Activated T-helper 1 cell treated with anti-CD3 and anti-CD28 coated beads, Interleukin-12 subunit alpha, Interleukin-12 subunit beta, Interleukin-2, Interleukin-4 antibody, amounts not matched to agents 30 ng/mL and 10 ng/mL and 1 ng/mL, durations not matched to agents 14 hours and 24 hours and 36 hours (primary cell): Measurements from ENCODE around the gene ABCB7. TPM values are rescaled to one million over a fixed set of nuclear protein-coding genes. Genes with fewer than 3 reads are reported as not detected.
A peak's percentile ranks its signal among the peaks of the same experiment; 100 is the strongest.
"Not testable (repeated sequence)": the region's sequence is repeated elsewhere in the genome, so short reads cannot be mapped to it uniquely, and the experiment has no call there.

ENCODE experiments used
- DNase-seq: peaks from one replicate; pipeline ENCODE4 v3.0.0; 2021; ENCODE audit warnings: low spot score
- H3K27ac Mint-ChIP-seq: one replicate; pipeline ENCODE4 v1.8.0; 2021; ENCODE audit warnings: mild to moderate bottlenecking, mixed read lengths
- H3K27me3 Mint-ChIP-seq: one replicate; pipeline ENCODE4 v1.8.0; 2022; ENCODE audit warnings: mild to moderate bottlenecking, moderate library complexity, mixed read lengths; ENCODE audit not compliant: insufficient read depth
- H3K36me3 Mint-ChIP-seq: one replicate; pipeline ENCODE4 v1.8.0; 2021; ENCODE audit warnings: low read depth, mixed read lengths
- H3K4me1 Mint-ChIP-seq: one replicate; pipeline ENCODE4 v1.8.0; 2021; ENCODE audit warnings: low read depth, mixed read lengths
- H3K4me3 Mint-ChIP-seq: one replicate; pipeline ENCODE4 v1.8.0; 2021; ENCODE audit warnings: mild to moderate bottlenecking, moderate library complexity, mixed read lengths
- H3K9me3 Mint-ChIP-seq: one replicate; pipeline ENCODE4 v1.8.0; 2021; ENCODE audit warnings: mixed read lengths
- intact Hi-C: fragments of 100-400 bp; cut with micrococcal nuclease; formaldehyde crosslinking; loops from one replicate; pipeline ENCODE4 v1.15.1; 2024
- total RNA-seq: library from RNA; stranded (reverse); gene quantifications from 2 replicates; pipeline ENCODE4 v1.2.3, GENCODE V29; 2022

ABCB7 gene
- total RNA-seq, 1 donor from 2014 or later, result 37.4 TPM

- intact Hi-C loops, result no loop called here
- H3K9me3 Mint-ChIP-seq, result peaks cover 3% of the 10 kb centered on the region
- H3K27me3 Mint-ChIP-seq, result no peaks in the 10 kb centered on the region
- no peak overlapping the region for H3K27ac Mint-ChIP-seq
- DNase-seq, result no peak
- H3K4me1 Mint-ChIP-seq, result peaks cover 22% of the 10 kb centered on the region
- no peak overlapping the region for H3K4me3 Mint-ChIP-seq
- H3K36me3 Mint-ChIP-seq, result peaks cover 11% of the 10 kb centered on the region
Observed at GRCh38 chrX:75132672-75133071, 23.4 kb downstream of the ABCB7 start.

- no peak overlapping the region for H3K27ac Mint-ChIP-seq
- H3K36me3 Mint-ChIP-seq, result peaks cover 9% of the 10 kb centered on the region
- intact Hi-C loops, result no loop called here
- no peaks in the 10 kb centered on the region for H3K9me3 Mint-ChIP-seq
- H3K4me3 Mint-ChIP-seq, result no peak overlapping the region
- no peak for DNase-seq
- peaks cover 22% of the 10 kb centered on the region for H3K4me1 Mint-ChIP-seq
- H3K27me3 Mint-ChIP-seq, result no peaks in the 10 kb centered on the region
Observed at GRCh38 chrX:75131973-75132627, 24.0 kb downstream of the ABCB7 start.

GRCh38 chrX:75129069-75129468 lies 27.0 kb downstream of the ABCB7 start:
- H3K27me3 Mint-ChIP-seq, H3K9me3 Mint-ChIP-seq, intact Hi-C loops, DNase-seq, H3K36me3 Mint-ChIP-seq, H3K4me3 Mint-ChIP-seq, H3K4me1 Mint-ChIP-seq, H3K27ac Mint-ChIP-seq: not testable (repeated sequence)

GRCh38 chrX:75118296-75118695 lies 37.8 kb downstream of the ABCB7 start:
- no peaks in the 10 kb centered on the region for H3K4me1 Mint-ChIP-seq
- intact Hi-C loops, result no loop called here

GRCh38 chrX:75115707-75116413 lies 40.2 kb downstream of the ABCB7 start:
- Mint-ChIP-seq H3K27ac (no peak overlapping the region), H3K36me3 (peaks cover 2% of the 10 kb centered on the region), H3K9me3 (no peaks in the 10 kb centered on the region), H3K4me1 (no peaks in the 10 kb centered on the region), H3K27me3 (no peaks in the 10 kb centered on the region), H3K4me3 (no peak overlapping the region)
- intact Hi-C loops, result no loop called here
- no peak for DNase-seq

More at GRCh38 chrX:75118296-75118695, 37.8 kb downstream of the ABCB7 start:
- H3K9me3 Mint-ChIP-seq, result peaks cover 5% of the 10 kb centered on the region
- no peak for DNase-seq
- H3K4me3 Mint-ChIP-seq, result no peak overlapping the region
- peaks cover 7% of the 10 kb centered on the region for H3K36me3 Mint-ChIP-seq
- H3K27me3 Mint-ChIP-seq, result no peaks in the 10 kb centered on the region
- H3K27ac Mint-ChIP-seq, result no peak overlapping the region

- Mint-ChIP-seq H3K27me3 (no peaks in the 10 kb centered on the region), H3K9me3 (no peaks in the 10 kb centered on the region), H3K4me3 (no peak overlapping the region), H3K36me3 (peaks cover 2% of the 10 kb centered on the region), H3K27ac (no peak overlapping the region), H3K4me1 (no peaks in the 10 kb centered on the region)
- no peak for DNase-seq
- intact Hi-C loops, result no loop called here
Observed at GRCh38 chrX:75114638-75115037, 41.4 kb downstream of the ABCB7 start.

GRCh38 chrX:75113664-75114063 lies 42.4 kb downstream of the ABCB7 start:
- H3K27me3 Mint-ChIP-seq, result no peaks in the 10 kb centered on the region
- no peak overlapping the region for H3K27ac Mint-ChIP-seq
- intact Hi-C loops, result no loop called here
- no peak overlapping the region for H3K4me3 Mint-ChIP-seq
- peaks cover 2% of the 10 kb centered on the region for H3K36me3 Mint-ChIP-seq
- no peaks in the 10 kb centered on the region for H3K4me1 Mint-ChIP-seq
- no peak for DNase-seq
- H3K9me3 Mint-ChIP-seq, result no peaks in the 10 kb centered on the region

GRCh38 chrX:75107863-75108509 lies 48.1 kb downstream of the ABCB7 start:
- no peaks in the 10 kb centered on the region for H3K4me1 Mint-ChIP-seq
- no peak for DNase-seq
- H3K36me3 Mint-ChIP-seq, result peaks cover 3% of the 10 kb centered on the region
- no peak overlapping the region for H3K27ac Mint-ChIP-seq
- no peak overlapping the region for H3K4me3 Mint-ChIP-seq
- intact Hi-C loops, result no loop called here
- H3K9me3 Mint-ChIP-seq, result no peaks in the 10 kb centered on the region
- no peaks in the 10 kb centered on the region for H3K27me3 Mint-ChIP-seq

- H3K36me3 Mint-ChIP-seq, result peaks cover 7% of the 10 kb centered on the region
- intact Hi-C loops, result no loop called here
- no peak overlapping the region for H3K27ac Mint-ChIP-seq
- no peak for DNase-seq
- H3K27me3 Mint-ChIP-seq, result no peaks in the 10 kb centered on the region
- no peaks in the 10 kb centered on the region for H3K4me1 Mint-ChIP-seq
- H3K4me3 Mint-ChIP-seq, result no peak overlapping the region
- no peaks in the 10 kb centered on the region for H3K9me3 Mint-ChIP-seq
Observed at GRCh38 chrX:75106772-75107171, 49.3 kb downstream of the ABCB7 start.

- Mint-ChIP-seq H3K36me3 (peaks cover 16% of the 10 kb centered on the region), H3K4me1 (peaks cover 19% of the 10 kb centered on the region), H3K27me3 (no peaks in the 10 kb centered on the region), H3K27ac (peak overlapping the region; percentile 53), H3K4me3 (no peak overlapping the region), H3K9me3 (no peaks in the 10 kb centered on the region)
- DNase-seq, result no peak
- intact Hi-C loops, result no loop called here
Observed at GRCh38 chrX:75096331-75096730, 59.8 kb downstream of the ABCB7 start.

GRCh38 chrX:75086731-75087195 lies 69.3 kb downstream of the ABCB7 start:
- Mint-ChIP-seq H3K27ac (no peak overlapping the region), H3K4me1 (no peaks in the 10 kb centered on the region), H3K9me3 (peaks cover 4% of the 10 kb centered on the region), H3K4me3 (no peak overlapping the region), H3K27me3 (no peaks in the 10 kb centered on the region), H3K36me3 (peaks cover 3% of the 10 kb centered on the region)
- DNase-seq, result no peak
- intact Hi-C loops, result no loop called here

GRCh38 chrX:75084757-75085156 lies 71.3 kb downstream of the ABCB7 start:
- no peak overlapping the region for H3K27ac Mint-ChIP-seq
- H3K36me3 Mint-ChIP-seq, result peaks cover 4% of the 10 kb centered on the region
- no peak for DNase-seq
- intact Hi-C loops, result no loop called here
- H3K4me1 Mint-ChIP-seq, result no peaks in the 10 kb centered on the region
- H3K4me3 Mint-ChIP-seq, result no peak overlapping the region
- peaks cover 4% of the 10 kb centered on the region for H3K9me3 Mint-ChIP-seq
- H3K27me3 Mint-ChIP-seq, result no peaks in the 10 kb centered on the region

- Mint-ChIP-seq H3K4me3 (no peak overlapping the region), H3K36me3 (peaks cover 6% of the 10 kb centered on the region), H3K27me3 (no peaks in the 10 kb centered on the region), H3K27ac (no peak overlapping the region), H3K9me3 (no peaks in the 10 kb centered on the region), H3K4me1 (no peaks in the 10 kb centered on the region)
- intact Hi-C loops, result no loop called here
- DNase-seq, result no peak
Observed at GRCh38 chrX:75076429-75076828, 79.7 kb downstream of the ABCB7 start.
